H1 (cell line): Measurements from ENCODE around the gene UHRF1. TPM values are rescaled to one million over a fixed set of nuclear protein-coding genes. Genes with fewer than 3 reads are reported as not detected.

Experiments used
- CEBPB ChIP-seq: IDR thresholded peaks from 2 replicates; pipeline ENCODE4 v1.6.1; 2012; ENCODE audit warnings: low read depth, low read length
- KDM5A ChIP-seq: fragments of 200-600 bp; IDR thresholded peaks from 2 replicates; pipeline ENCODE4 v1.7.1; 2012; ENCODE audit warnings: mild to moderate bottlenecking, low read length, inconsistent platforms, mixed read lengths
- RAD21 ChIP-seq, 2 experiments: IDR thresholded peaks in 1 of 2; conservative IDR thresholded peaks in 1 of 2; 2 replicates each; pipeline ENCODE4 v1.6.1; 2011; ENCODE audit warnings: low read depth in 2 of 2, low read length in 2 of 2, improper control_type of control experiment in 1 of 2, inconsistent platforms in 1 of 2, mild to moderate bottlenecking in 1 of 2, moderate library complexity in 1 of 2
- polyA plus RNA-seq, 7 experiments: library from polyadenylated mRNA; depleted of rRNA in 3 of 7; stranded (reverse) in 5 of 7; unstranded in 2 of 7; fragments of >200 nt in 5 of 7; fragments of 200-250 nt in 2 of 7; gene quantifications; 1 replicate in 5 of 7; 2 replicates in 1 of 7; 4 replicates in 1 of 7; pipeline versions ENCODE4 v1.2.1 to v1.2.3, GENCODE V29; 2011 to 2013; ENCODE audit warnings: missing spikeins in 2 of 7, mixed read lengths in 2 of 7
- total RNA-seq: library from RNA; stranded (reverse); fragmentation: NEBNext Ultra II Directional; extraction: Animal tissue kit (Norgen Biotek cat#: 25700); gene quantifications from 2 replicates; pipeline ENCODE4 v1.2.1, GENCODE V29; 2021

Gene UHRF1
- total and polyA plus RNA-seq, 2 of the 8 experiments (the other 6 are each of a cell fraction or from before 2014, with no cell fraction given) = 14.7 to 65.8 TPM

DNA sequence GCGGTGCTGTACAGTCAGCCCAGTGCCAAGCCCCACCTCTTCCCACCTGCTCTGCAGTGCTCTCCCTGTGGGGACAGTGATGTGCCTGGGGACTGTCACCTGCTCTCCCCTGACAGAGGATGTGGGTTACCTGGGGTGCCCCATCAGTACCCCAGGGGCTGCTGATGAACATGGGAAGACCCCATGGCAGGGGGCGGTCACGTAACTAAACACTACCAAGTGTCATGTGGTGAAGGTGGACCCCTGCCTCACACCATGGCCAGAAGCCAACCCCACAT, 72.3 kb downstream of the UHRF1 start (continued):
- no peak for TF ChIP-seq CEBPB
- no peak for TF ChIP-seq KDM5A
- no peak for TF ChIP-seq RAD21 (IDR thresholded peaks at IDR 0.05 in 1 of 2, conservative IDR thresholded peaks at IDR 0.05 in 1 of 2; ENCODE audit: low read depth in 2 of 2, low read length in 2 of 2)
